DND-41 (cell line): ENCODE results near the gene SLFN12L.

ENCODE experiments used
- EZH2 ChIP-seq: IDR thresholded peaks from 3 replicates; pipeline ENCODE4 v1.6.1; 2012; ENCODE audit warnings: borderline replicate concordance, low read depth, mild to moderate bottlenecking, moderate library complexity, low read length, inconsistent platforms; ENCODE audit not compliant: severe bottlenecking
- TF ChIP-seq, protein P1 (sequence below): IDR thresholded peaks from 2 replicates; pipeline ENCODE4 v1.5.1; 2012; ENCODE audit warnings: borderline replicate concordance, low read length, moderate library complexity, mild to moderate bottlenecking; ENCODE audit not compliant: poor library complexity, severe bottlenecking; ENCODE audit errors: extremely low read depth

DNA sequence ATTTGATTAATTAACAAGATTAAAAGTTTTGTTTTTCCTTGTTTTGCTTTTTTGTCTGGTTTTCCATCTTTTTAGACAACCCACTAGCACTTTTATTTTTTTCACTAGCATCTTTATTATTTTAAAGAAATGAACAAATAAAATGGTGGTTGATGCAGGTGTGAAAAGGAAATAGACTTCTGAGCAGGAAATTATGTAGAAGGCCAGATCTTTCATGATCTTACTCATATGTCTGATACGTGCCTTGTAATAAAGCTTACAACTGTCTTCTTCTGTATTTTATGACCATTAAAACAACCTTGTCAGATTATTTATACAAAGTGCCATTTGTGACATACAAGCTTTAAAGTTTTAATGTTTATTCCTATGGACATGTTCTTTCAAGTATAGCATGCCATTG is 6.3 kb downstream of the SLFN12L start:
- TF ChIP-seq, protein P1, sequence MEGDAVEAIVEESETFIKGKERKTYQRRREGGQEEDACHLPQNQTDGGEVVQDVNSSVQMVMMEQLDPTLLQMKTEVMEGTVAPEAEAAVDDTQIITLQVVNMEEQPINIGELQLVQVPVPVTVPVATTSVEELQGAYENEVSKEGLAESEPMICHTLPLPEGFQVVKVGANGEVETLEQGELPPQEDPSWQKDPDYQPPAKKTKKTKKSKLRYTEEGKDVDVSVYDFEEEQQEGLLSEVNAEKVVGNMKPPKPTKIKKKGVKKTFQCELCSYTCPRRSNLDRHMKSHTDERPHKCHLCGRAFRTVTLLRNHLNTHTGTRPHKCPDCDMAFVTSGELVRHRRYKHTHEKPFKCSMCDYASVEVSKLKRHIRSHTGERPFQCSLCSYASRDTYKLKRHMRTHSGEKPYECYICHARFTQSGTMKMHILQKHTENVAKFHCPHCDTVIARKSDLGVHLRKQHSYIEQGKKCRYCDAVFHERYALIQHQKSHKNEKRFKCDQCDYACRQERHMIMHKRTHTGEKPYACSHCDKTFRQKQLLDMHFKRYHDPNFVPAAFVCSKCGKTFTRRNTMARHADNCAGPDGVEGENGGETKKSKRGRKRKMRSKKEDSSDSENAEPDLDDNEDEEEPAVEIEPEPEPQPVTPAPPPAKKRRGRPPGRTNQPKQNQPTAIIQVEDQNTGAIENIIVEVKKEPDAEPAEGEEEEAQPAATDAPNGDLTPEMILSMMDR = no peak
- no peak for TF ChIP-seq EZH2
